PC-3 (cell line): ENCODE measurements around the gene ACSS3. TPM values are rescaled to one million over a fixed set of nuclear protein-coding genes. Genes with fewer than 3 reads are reported as not detected.

Experiments
- ATAC-seq: fragments of 200-7000 bp; cut with Tn5 transposase; 2 replicates; pipeline ENCODE4 v1.9.1; 2020; ENCODE audit warnings: mild to moderate bottlenecking, moderate library complexity
- BruUV-seq: library from RNA; stranded (reverse); fragments of 400-500 nt; replicated peaks from 2 replicates; lab custom pipeline; 2021; lab: Mats Ljungman, UMichigan
- CTCF ChIA-PET: fragments of 300-600 bp; sonication (Branson Sonifier 250); formaldehyde crosslinking; loops from one replicate; lab custom pipeline; 2022; ENCODE audit warnings: antibody characterized with exemption; lab: Charles Lee
- POLR2A ChIA-PET: fragments of 300-600 bp; sonication (Branson Sonifier 250); formaldehyde crosslinking; loops from one replicate; lab custom pipeline; 2022; ENCODE audit warnings: antibody characterized with exemption; ENCODE audit not compliant: unreplicated experiment; lab: Charles Lee
- DNase-seq: peaks from one replicate; pipeline ENCODE4 v3.0.0-alpha.2; 2015
- H2AFZ ChIP-seq: fragments of 300-600 bp; sonication (generic); 2 replicates; pipeline ENCODE4 v1.6.0; 2016; ENCODE audit warnings: antibody characterized with exemption, low read length
- H3F3A ChIP-seq: fragments of 300-600 bp; sonication (generic); one replicate; pipeline ENCODE4 v1.6.0; 2017; ENCODE audit warnings: antibody characterized with exemption, low read length, control low read depth, mild to moderate bottlenecking; ENCODE audit not compliant: unreplicated experiment
- H3K27ac ChIP-seq: fragments of 300-600 bp; sonication (generic); 2 replicates; pipeline ENCODE4 v1.5.1; 2016; ENCODE audit warnings: mild to moderate bottlenecking, low read length
- H3K27me3 ChIP-seq: fragments of 300-600 bp; sonication (generic); 2 replicates; pipeline ENCODE4 v1.6.1; 2016; ENCODE audit warnings: low read length, mixed read lengths
- H3K36me3 ChIP-seq: fragments of 300-600 bp; sonication (generic); 2 replicates; pipeline ENCODE4 v1.6.1; 2016; ENCODE audit warnings: low read depth, mixed run types, low read length, mixed read lengths
- H3K4me1 ChIP-seq: fragments of 300-600 bp; sonication (generic); 2 replicates; pipeline ENCODE4 v1.5.1; 2016; ENCODE audit warnings: low read length; ENCODE audit not compliant: insufficient read depth
- H3K4me2 ChIP-seq: fragments of 300-600 bp; sonication (generic); 2 replicates; pipeline ENCODE4 v1.6.0; 2016; ENCODE audit warnings: low read length
- H3K4me3 ChIP-seq: fragments of 300-600 bp; sonication (generic); 2 replicates; pipeline ENCODE4 v1.5.1; 2016; ENCODE audit warnings: mild to moderate bottlenecking, low read length, mixed read lengths
- H3K79me2 ChIP-seq: fragments of 300-600 bp; sonication (generic); 2 replicates; pipeline ENCODE4 v1.6.1; 2017; ENCODE audit warnings: low read length, mixed read lengths
- H3K9ac ChIP-seq: fragments of 300-600 bp; sonication (generic); 2 replicates; pipeline ENCODE4 v1.6.0; 2016; ENCODE audit warnings: mild to moderate bottlenecking, low read length
- H3K9me2 ChIP-seq: fragments of 300-600 bp; sonication (generic); replicated peaks from 2 replicates; pipeline ENCODE4 v1.6.1; 2016; ENCODE audit warnings: mixed run types, low read length, mixed read lengths
- H3K9me3 ChIP-seq: fragments of 300-600 bp; sonication (generic); 2 replicates; pipeline ENCODE4 v1.6.1; 2016; ENCODE audit warnings: low read length, mixed read lengths
- H4K20me1 ChIP-seq: fragments of 300-600 bp; sonication (generic); 2 replicates; pipeline ENCODE4 v1.6.1; 2016; ENCODE audit warnings: low read length, mixed read lengths
- CTCF ChIP-seq: fragments of 300-600 bp; sonication (generic); conservative IDR thresholded peaks from 2 replicates; pipeline ENCODE4 v1.5.1; 2017; ENCODE audit warnings: antibody characterized with exemption, low read depth, mild to moderate bottlenecking, low read length
- EZH2 ChIP-seq: fragments of 300-600 bp; sonication (generic); IDR thresholded peaks from one replicate; pipeline ENCODE4 v1.6.1; 2017; ENCODE audit warnings: antibody characterized with exemption, mild to moderate bottlenecking, low read length; ENCODE audit not compliant: unreplicated experiment
- EZH2phosphoT487 ChIP-seq: fragments of 300-600 bp; sonication (generic); IDR thresholded peaks from 2 replicates; pipeline ENCODE4 v1.6.1; 2018; ENCODE audit warnings: mild to moderate bottlenecking, antibody characterized with exemption, low read length, borderline replicate concordance
- intact Hi-C: fragments of 100-400 bp; cut with micrococcal nuclease; formaldehyde crosslinking; loops from 2 replicates; pipeline ENCODE4 v1.9.0; 2023
- total RNA-seq: library from RNA; depleted of rRNA; stranded (reverse); fragments of >200 nt; gene quantifications from 2 replicates; pipeline ENCODE4 v1.2.3, GENCODE V29; 2014

ACSS3 gene
- total RNA-seq, 1 experiment from 2014 or later = not detected

- Histone ChIP-seq H2AFZ (no peak overlapping the region), H3K79me2 (no peaks in the 10 kb centered on the region), H3K9ac (no peak overlapping the region), H3K9me3 (no peaks in the 10 kb centered on the region), H3K4me3 (no peak overlapping the region), H3K27ac (no peak overlapping the region), H3F3A (no peaks in the 10 kb centered on the region), H3K36me3 (no peaks in the 10 kb centered on the region), H3K4me2 (no peak overlapping the region), H4K20me1 (no peaks in the 10 kb centered on the region), H3K27me3 (0 out of 2 replicates have a peak, but pooled peaks cover 5% of the 10 kb centered on the region), H3K9me2 (no peaks in the 10 kb centered on the region), H3K4me1 (no peaks in the 10 kb centered on the region)
- intact Hi-C loops = no loop called here
- CTCF ChIA-PET = no interaction called here
- ATAC-seq (no peak), DNase-seq (no peak)
- BruUV-seq = no TSS peak
- TF ChIP-seq CTCF = no peak
- TF ChIP-seq EZH2phosphoT487 = no peak
- no peak for TF ChIP-seq EZH2
- POLR2A ChIA-PET = no interaction called here
Measured at GRCh38 chr12:81080431-81080983, 2.6 kb downstream of the ACSS3 start.

DNA sequence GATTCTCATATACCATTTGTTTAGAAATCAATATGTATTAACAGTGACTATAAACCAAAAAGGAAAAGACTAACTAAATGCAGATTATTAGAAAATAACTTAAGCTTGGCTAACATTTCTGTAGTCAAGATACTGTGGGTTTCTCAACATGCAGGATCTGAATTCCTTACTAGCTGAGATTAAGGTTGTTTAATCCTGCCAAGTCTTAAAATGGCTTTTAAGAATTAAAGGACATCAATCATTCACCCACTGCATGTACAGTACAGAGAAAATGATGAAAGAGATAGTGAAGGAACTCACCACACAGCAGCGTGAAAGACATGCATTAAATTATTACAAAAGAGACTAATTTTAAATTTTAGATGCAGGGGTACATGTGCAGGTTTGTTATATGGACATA is 3.8 kb downstream of the ACSS3 start:
- no peak for TF ChIP-seq CTCF
- no peak for TF ChIP-seq EZH2
- no peak for TF ChIP-seq EZH2phosphoT487
- H4K20me1 ChIP-seq = no peaks in the 10 kb centered on the region
- no peaks in the 10 kb centered on the region for H3F3A ChIP-seq
- no peak overlapping the region for H3K4me2 ChIP-seq
- H3K27ac ChIP-seq = no peak overlapping the region
- ChIA-PET CTCF (no interaction called here), POLR2A (no interaction called here)
- ATAC-seq = no peak
- no peak overlapping the region for H2AFZ ChIP-seq
- intact Hi-C loops = no loop called here
- no peaks in the 10 kb centered on the region for H3K9me3 ChIP-seq
- no peak overlapping the region for H3K4me3 ChIP-seq
- BruUV-seq = no TSS peak
- H3K9me2 ChIP-seq = no peaks in the 10 kb centered on the region
- no peaks in the 10 kb centered on the region for H3K4me1 ChIP-seq
- no peaks in the 10 kb centered on the region for H3K36me3 ChIP-seq
- H3K27me3 ChIP-seq = no peaks in the 10 kb centered on the region
- H3K79me2 ChIP-seq = no peaks in the 10 kb centered on the region
- H3K9ac ChIP-seq = no peak overlapping the region
- DNase-seq = no peak

DNA sequence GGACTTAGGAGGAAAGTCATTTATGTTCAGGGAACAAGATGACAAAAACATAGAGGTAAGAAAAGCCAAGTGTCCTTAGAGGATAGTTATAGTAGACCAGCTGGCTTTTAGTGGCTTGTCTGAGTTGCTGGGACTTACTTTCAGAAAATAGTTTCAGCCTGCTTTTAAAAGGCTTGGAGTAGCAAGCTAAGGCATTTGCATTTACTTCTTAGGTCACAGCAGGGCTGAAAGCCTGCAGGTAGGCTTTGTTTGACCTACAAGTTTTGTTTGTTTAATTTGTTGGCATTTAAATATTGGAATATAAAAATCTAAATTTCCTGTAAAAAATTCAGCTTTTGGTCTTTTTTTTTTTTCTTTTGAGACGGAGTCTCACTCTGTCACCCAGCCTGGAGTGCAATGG is 5.1 kb downstream of the ACSS3 start:
- POLR2A ChIA-PET = no interaction called here
- Histone ChIP-seq H3K27ac (no peak overlapping the region), H3K4me2 (no peak overlapping the region), H3K36me3 (no peaks in the 10 kb centered on the region), H2AFZ (no peak overlapping the region), H3K79me2 (no peaks in the 10 kb centered on the region), H3F3A (no peaks in the 10 kb centered on the region), H3K4me1 (no peaks in the 10 kb centered on the region), H3K9me2 (no peaks in the 10 kb centered on the region), H4K20me1 (no peaks in the 10 kb centered on the region), H3K4me3 (no peak overlapping the region), H3K9ac (no peak overlapping the region), H3K27me3 (peaks cover 10% of the 10 kb centered on the region), H3K9me3 (no peaks in the 10 kb centered on the region)
- no TSS peak for BruUV-seq
- no peak for TF ChIP-seq EZH2phosphoT487
- no peak for TF ChIP-seq CTCF
- no peak for TF ChIP-seq EZH2
- CTCF ChIA-PET = no interaction called here
- ATAC-seq = no peak
- intact Hi-C loops = no loop called here
- no peak for DNase-seq
